COR-L47 (cell line): ENCODE measurements around the gene ZSWIM1.
"Not testable (repeated sequence)": the region's sequence is repeated elsewhere in the genome, so short reads cannot be mapped to it uniquely, and the experiment has no call there.

Experiments
- DNase-seq: peaks from one replicate; lab custom pipeline; 2025; lab: John Stamatoyannopoulos, UW

Gene ZSWIM1

DNA sequence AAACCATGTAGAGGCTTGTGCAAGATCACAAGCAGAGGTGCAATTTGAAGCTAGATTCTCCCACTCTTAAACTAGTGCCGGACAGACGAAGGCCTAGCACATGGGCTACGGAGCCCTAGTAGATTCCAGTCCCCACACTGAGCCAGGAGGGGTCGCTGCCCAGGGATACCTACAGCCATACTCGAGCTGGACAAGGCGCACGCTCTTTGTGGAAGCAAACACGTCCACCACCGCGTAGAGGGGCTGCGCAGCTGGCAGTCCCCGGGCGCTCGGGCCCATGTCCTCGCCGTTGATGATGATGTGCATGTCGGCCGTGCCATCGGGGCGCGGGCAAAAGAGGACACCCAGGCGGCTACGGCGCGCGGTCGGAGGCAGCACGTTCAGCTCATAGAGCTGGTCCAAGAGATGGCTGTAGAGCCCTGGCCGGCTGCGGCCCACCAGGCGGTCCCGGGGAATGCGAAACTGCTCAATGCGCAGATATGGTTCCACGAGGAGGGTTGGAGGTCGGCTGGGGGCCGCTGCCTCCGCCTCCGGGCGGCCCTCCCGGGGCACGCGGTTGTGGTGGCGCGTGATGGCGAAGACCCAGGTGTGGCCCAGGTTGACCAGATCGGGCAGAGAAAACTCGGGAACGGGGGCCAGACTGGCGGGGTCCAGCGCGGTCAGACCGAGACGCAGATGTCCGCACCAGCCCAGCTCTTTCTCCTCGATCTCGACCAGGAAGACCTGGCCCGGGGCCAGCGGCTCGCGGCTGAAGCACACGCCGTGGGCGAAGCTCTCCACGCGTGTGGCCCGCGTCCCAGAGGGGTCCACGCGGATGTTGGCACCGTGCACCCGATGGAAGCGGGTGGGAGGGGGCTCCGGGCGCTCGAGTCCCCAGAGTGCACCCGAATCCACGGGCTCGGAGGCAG lies 9.3 kb downstream of the ZSWIM1 start:
- peak; percentile 68 for DNase-seq

DNA sequence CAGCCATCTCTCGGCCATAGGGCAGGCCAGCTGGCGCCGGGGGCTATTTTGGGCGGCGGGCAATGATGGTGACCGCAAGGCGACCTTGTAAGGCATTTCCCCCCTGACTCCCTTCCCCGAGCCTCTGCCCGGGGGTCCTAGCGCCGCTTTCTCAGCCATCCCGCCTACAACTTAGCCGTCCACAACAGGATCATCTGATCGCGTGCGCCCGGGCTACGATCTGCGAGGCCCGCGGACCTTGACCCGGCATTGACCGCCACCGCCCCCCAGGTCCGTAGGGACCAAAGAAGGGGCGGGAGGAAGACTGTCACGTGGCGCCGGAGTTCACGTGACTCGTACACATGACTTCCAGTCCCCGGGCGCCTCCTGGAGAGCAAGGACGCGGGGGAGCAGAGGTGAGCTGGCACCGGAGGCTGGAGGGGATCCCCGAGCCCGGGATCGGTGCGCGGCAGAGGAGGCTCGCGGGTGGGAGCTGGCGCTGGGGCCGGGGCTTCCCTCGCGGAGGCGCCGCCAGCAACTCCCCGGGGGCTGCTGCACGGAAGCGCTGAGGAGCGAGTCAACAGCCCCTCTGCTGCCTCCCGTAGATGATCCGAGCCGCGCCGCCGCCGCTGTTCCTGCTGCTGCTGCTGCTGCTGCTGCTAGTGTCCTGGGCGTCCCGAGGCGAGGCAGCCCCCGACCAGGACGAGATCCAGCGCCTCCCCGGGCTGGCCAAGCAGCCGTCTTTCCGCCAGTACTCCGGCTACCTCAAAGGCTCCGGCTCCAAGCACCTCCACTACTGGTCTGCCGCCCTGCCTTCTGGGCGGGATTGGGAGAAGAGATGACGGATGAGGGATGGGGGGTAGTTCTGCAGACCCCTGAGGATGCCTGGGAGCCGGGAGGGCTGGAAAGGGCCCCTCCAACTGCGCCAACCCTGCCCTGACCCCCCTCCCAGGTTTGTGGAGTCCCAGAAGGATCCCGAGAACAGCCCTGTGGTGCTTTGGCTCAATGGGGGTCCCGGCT lies 10.3 kb downstream of the ZSWIM1 start, which contains the start of the genes CTSA and NEURL2:
TSS of gene CTSA (plus strand) at position 351 of the 999 bp plus-strand sequence. CDS start at position 585, 234 bp downstream.
TSS of gene NEURL2 (minus strand) at position 224 of the 999 bp plus-strand sequence. CDS start at position 7, 217 bp downstream.
- peak; percentile 77 for DNase-seq

GRCh38 chr20:45892049-45892825 lies 11.2 kb downstream of the ZSWIM1 start:
- DNase-seq = no peak

DNA sequence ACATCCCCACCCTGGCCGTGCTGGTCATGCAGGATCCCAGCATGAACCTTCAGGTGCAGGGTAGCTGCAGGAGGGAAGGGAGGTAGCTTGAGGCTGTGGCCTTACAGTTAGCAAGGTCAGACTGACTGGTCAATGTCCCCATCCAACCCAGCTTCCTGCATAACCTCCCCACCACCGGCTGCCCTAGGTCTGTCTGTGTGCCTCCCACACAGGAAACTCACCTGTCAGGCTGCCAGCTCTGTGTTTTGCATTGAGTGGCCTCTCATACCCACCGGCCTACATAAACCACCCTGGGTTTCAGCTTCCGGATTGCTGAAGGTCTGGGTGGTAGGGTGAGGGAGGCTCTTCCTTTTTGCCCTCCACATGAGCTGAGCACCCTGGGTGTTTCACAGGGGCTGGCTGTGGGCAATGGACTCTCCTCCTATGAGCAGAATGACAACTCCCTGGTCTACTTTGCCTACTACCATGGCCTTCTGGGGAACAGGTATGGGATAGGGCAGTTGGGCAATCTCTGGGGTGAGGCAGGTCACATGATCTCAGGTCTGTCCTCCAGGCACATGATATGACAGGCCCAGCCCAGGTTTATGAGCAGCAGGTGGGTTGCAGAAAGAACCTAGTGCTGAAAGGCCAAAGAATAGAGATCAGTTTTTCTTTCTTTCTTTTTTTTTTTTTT lies 11.9 kb downstream of the ZSWIM1 start:
- DNase-seq = no peak

GRCh38 chr20:45893831-45894230 lies 12.8 kb downstream of the ZSWIM1 start:
- DNase-seq = no peak

DNA sequence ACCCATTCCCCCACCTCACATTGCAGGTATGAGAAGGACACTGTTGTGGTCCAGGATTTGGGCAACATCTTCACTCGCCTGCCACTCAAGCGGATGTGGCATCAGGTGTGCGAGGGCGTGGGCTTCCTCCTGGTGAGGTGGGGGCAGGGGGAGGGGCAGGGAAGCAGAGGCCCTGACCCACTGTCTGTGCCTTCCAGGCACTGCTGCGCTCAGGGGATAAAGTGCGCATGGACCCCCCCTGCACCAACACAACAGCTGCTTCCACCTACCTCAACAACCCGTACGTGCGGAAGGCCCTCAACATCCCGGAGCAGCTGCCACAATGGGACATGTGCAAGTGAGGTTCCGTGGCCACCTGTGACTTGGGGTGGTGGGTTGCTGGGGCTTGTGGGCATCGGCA lies 13.8 kb downstream of the ZSWIM1 start:
- DNase-seq = no peak

- no peak for DNase-seq
Measured at GRCh38 chr20:45896641-45897161, 15.7 kb downstream of the ZSWIM1 start.

- DNase-seq = no peak
Measured at GRCh38 chr20:45897289-45897688, 16.3 kb downstream of the ZSWIM1 start.

DNA sequence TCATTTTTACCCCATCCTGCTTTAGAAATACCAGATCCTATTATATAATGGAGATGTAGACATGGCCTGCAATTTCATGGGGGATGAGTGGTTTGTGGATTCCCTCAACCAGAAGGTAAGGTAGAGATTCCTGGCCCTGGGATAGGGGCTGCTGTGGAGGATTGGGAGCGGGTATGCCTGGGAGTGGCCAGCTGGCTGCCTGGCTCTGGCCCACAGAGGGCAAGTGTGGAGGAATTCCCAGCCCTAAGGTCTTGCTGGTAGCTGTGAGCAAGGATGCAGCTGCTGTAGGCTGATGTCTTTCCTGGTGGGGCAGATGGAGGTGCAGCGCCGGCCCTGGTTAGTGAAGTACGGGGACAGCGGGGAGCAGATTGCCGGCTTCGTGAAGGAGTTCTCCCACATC lies 16.7 kb downstream of the ZSWIM1 start:
- no peak for DNase-seq

- no peak for DNase-seq
Measured at GRCh38 chr20:45898285-45898684, 17.3 kb downstream of the ZSWIM1 start.

DNA sequence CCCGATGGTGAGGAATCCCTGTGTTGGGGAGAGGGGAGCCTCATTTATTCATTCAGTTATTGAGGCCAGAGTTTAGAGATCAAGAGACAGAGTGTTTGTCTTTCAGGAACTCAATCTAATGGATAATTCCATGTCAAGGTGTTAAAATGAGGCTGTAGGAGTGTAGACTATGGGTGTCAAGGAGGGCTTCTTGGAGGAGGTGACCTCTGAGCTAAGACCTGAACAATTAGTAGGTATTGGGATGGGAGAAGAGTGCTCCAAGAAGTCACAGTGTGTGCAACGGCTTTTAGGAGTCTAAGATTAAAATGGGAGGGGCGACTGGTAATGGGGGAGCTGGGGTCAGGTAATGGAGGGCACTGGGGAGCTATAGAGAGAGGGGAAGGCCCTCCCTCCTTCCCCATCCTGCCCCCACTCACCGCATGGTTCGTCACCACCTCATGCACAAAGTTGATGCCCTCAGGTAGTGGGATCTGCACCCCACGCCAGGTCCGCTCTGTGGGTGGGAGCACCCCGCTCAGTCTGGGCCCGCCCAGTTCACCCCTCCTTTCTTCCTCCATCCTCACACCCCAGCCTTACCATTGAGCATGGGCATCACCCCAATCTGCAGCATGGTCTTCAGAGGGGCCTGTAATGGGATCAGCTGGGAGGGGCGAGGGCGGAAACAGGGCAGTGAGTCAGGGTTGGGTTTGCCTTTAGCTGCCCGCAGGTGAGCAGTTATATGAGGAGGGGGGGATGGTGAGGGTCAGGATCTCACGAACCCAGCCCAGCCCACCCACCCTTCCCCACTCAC lies 18.2 kb downstream of the ZSWIM1 start:
- no peak for DNase-seq

GRCh38 chr20:45901332-45901731 lies 20.3 kb downstream of the ZSWIM1 start:
- not testable (repeated sequence) for DNase-seq

DNA sequence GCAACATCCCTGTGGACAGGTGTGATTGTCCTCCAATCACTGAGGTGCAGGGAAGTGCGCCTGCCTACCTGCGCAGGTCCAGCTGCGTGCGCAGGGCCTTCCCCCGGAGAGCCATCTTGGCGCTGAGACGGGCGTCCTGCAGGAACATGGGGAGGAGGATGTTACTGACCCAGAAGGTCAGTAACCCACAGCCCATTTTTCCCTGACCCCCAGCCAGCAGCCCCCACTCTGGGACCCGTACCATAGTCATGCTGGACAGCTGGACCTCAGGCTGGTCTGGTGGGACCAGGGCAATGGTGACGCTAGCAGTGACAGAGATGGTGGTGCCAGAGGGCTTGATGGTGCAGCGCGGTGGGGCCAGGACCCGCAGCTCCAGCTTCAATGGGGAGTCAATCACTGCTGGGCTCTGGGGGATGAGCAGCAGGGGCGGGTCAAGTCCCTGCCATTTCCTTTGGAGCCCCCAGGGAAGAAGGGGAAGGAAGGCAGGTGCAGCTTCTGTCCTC lies 21.2 kb downstream of the ZSWIM1 start:
- DNase-seq = no peak

DNA sequence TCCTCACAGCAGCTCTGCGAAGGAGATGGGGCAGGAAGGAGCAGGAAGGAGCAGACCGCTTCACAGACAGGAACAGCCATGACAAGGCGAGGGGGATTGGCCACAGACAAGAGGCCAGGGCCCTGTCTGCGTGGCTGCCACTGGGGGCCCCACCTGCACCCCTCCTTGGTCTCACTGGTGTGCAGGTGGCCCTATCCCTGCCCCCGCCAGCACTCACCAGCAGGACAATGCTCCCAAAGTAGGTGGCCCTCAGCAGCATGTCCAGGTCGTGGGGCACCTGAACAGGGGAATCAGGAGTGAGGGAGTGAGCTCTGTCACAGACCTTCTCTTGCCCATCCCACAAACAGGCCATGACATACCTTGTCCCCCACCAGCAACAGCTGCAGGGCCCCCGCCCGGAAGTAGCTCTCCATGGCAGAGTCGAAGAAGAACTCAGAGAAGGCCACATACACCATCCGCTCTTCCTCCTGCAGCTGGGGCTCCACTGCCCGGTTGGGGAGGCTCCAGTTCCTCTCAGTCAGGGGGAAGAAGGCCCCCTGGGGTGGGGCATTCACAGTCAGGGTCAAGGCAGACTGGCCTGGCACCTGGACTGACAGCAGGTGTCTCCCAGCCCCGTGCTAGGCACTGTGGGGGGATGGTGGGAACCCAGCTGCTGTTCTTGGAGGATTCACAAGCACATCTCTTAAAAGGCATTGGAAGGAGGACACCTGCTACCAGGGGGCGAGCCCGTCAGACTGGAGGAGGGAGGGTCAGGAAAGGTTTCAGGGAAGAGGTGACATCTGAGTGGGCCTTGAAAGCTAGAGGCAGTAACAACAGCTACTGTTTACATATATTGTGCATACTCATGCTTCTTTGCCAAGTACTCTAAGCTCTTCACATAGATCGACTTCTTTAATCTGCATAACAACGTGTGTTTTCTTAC lies 23.8 kb downstream of the ZSWIM1 start:
- no peak for DNase-seq

GRCh38 chr20:45905505-45906079 lies 24.6 kb downstream of the ZSWIM1 start:
- DNase-seq = no peak

GRCh38 chr20:45907219-45907948 lies 26.4 kb downstream of the ZSWIM1 start:
- DNase-seq = no peak

DNA sequence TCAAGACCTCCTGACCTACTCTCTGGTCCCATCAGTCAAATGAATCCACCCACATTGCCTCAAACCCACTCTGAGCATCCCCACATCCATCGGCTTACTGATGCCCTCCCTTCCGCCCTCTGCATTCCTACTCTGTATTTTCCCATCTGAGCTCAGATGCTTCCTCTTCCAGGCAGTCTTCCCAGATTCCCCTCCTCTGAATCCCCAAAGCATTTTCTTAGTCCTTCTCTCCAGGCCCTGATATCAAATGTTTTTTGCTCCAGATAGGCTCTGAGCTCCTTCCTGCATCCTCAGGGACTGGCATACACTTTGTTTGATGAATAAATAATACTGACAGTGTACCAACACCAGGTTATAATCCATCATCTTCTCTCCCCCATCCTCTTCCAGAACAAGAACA lies 27.1 kb downstream of the ZSWIM1 start:
- DNase-seq = no peak
